GM19025 (cell line): ENCODE measurements around the gene JAKMIP2.
"Not testable (repeated sequence)": the region's sequence is repeated elsewhere in the genome, so short reads cannot be mapped to it uniquely, and the experiment has no call there.

Experiments used
- ATAC-seq: cut with Tn5 transposase; IDR thresholded peaks from one replicate; pipeline ENCODE4 v1.9.1; 2021; ENCODE audit warnings: mild to moderate bottlenecking, low read depth, moderate library complexity; ENCODE audit not compliant: unreplicated experiment

JAKMIP2 gene

GRCh38 chr5:147782110-147783028 lies at the start of gene JAKMIP2:
Gene JAKMIP2, minus strand, starts transcription at chr5:147782728. Its CDS starts 110,922 bp downstream, at chr5:147671806.
- ATAC-seq, result peak; percentile 83

GRCh38 chr5:147831465-147831864 lies 48.9 kb upstream of the JAKMIP2 start, which contains the start of gene SPINK1:
Gene SPINK1, minus strand, starts transcription at chr5:147831671. Its CDS starts 94 bp downstream, at chr5:147831577.
- ATAC-seq, result no peak

GRCh38 chr5:147830035-147830434 lies 47.5 kb upstream of the JAKMIP2 start:
- ATAC-seq, result no peak

GRCh38 chr5:147827017-147827416 lies 44.5 kb upstream of the JAKMIP2 start:
- ATAC-seq, result not testable (repeated sequence)

- ATAC-seq, result no peak
Measured at GRCh38 chr5:147826361-147826760, 43.8 kb upstream of the JAKMIP2 start.

- peak; percentile 69 for ATAC-seq
Measured at GRCh38 chr5:147822686-147823491, 40.4 kb upstream of the JAKMIP2 start.

- ATAC-seq, result not testable (repeated sequence)
Measured at GRCh38 chr5:147822222-147822621, 39.7 kb upstream of the JAKMIP2 start.

- ATAC-seq, result no peak
Measured at GRCh38 chr5:147821766-147822165, 39.2 kb upstream of the JAKMIP2 start.

GRCh38 chr5:147819261-147819770 lies 36.8 kb upstream of the JAKMIP2 start:
- ATAC-seq, result no peak

GRCh38 chr5:147818290-147818689 lies 35.8 kb upstream of the JAKMIP2 start:
- ATAC-seq, result no peak

- ATAC-seq, result no peak
Measured at GRCh38 chr5:147813696-147814095, 31.2 kb upstream of the JAKMIP2 start.

- ATAC-seq, result no peak
Measured at GRCh38 chr5:147809830-147810666, 27.5 kb upstream of the JAKMIP2 start.

GRCh38 chr5:147805030-147805454 lies 22.5 kb upstream of the JAKMIP2 start:
- ATAC-seq, result peak; percentile 68

- no peak for ATAC-seq
Measured at GRCh38 chr5:147804334-147804733, 21.8 kb upstream of the JAKMIP2 start.

GRCh38 chr5:147803926-147804325 lies 21.4 kb upstream of the JAKMIP2 start:
- no peak for ATAC-seq

- not testable (repeated sequence) for ATAC-seq
Measured at GRCh38 chr5:147803161-147803560, 20.6 kb upstream of the JAKMIP2 start.

- no peak for ATAC-seq
Measured at GRCh38 chr5:147801461-147801860, 18.9 kb upstream of the JAKMIP2 start.

GRCh38 chr5:147800491-147800890 lies 18.0 kb upstream of the JAKMIP2 start:
- no peak for ATAC-seq

GRCh38 chr5:147796556-147797308 lies 14.2 kb upstream of the JAKMIP2 start:
- no peak for ATAC-seq
